HG02678 (cell line): Measurements from ENCODE around the gene ZNF117.
"Not testable (repeated sequence)": the region's sequence is repeated elsewhere in the genome, so short reads cannot be mapped to it uniquely, and the experiment has no call there.

Source experiments
- ATAC-seq: cut with Tn5 transposase; IDR thresholded peaks from one replicate; pipeline ENCODE4 v1.9.1; 2021; ENCODE audit warnings: mild to moderate bottlenecking, moderate library complexity; ENCODE audit not compliant: unreplicated experiment

The ZNF117 gene

DNA sequence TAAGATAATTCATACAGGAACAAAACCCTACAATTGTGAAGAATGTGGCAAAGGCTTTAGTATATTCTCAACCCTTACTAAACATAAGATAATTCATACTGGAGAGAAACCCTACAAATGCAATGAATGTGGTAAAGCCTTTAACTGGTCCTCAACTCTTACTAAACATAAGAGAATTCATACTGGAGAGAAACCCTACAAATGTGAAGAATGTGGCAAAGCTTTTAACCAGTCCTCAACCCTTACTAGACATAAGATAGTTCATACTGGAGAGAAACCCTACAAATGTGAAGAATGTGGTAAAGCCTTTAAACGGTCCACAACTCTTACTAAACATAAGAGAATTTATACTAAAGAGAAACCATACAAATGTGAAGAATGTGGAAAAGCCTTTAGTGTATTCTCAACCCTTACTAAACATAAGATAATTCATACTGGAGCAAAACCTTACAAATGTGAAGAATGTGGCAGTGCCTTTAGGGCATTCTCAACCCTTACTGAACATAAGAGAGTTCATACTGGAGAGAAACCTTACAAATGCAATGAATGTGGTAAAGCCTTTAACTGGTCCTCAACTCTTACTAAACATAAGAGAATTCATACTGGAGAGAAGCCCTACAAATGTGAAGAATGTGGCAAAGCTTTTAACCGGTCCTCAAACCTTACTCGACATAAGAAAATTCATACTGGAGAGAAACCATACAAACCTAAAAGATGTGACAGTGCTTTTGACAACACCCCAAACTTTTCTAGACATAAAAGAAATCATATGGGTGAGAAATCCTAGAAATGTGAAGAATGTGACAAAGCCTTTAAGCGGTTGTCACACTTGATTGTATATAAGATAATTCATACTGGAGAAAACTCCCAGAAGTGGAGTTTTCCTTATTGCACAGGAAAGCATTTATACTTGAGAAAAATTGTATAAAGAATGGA lies 62.3 kb downstream of the ZNF117 start:
- not testable (repeated sequence) for ATAC-seq
